ENCODE data around the gene BCL2L11. TPM values are rescaled to one million over a fixed set of nuclear protein-coding genes. Genes with fewer than 3 reads are reported as not detected.

Gene BCL2L11
- total and polyA plus RNA-seq, 2 experiments from 2014 or later: 10.6 to 22.5 TPM

DNA sequence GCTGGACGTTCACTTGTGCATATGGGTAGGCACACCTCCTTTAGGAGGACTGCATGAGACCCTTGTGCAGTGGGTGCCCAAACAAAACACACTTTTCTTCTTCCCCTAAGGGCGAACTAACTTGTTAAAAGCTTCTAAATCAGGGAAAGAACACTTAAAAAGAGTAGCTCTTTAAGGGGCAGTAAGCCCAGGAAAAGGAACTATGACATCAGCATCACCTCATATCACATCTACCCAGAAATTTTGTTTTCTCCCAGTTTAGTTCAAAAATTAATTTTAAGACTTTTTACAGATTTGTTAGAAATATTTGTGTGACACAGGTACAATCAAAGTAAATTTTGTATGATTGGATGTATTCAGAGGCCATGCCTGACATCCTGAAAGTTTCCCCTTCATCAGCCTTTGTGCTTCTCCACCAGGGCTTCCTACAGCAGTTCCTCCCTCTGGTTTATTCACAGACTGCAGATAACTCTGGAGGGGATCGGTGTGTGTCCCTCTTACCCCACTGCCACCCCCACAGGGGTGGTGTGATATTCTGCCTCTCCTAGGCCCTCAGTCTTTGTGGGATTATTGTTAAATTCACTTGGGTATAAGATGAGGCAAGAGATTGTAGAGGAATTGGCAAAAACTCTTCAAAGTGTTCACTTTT, 27.6 kb downstream of the BCL2L11 start:
- DNase-seq (ENCODE audit: low spot score) (no peak), ATAC-seq (no peak)
- Mint-ChIP-seq H3K4me3 (no peak overlapping the region), H3K27me3 (ENCODE audit: insufficient read depth, low read depth, poor library complexity) (no peaks in the 10 kb centered on the region), H3K27ac (no peak overlapping the region), H3K9me3 (no peaks in the 10 kb centered on the region), H3K4me1 (peaks cover 16% of the 10 kb centered on the region), H3K36me3 (ENCODE audit: low read depth) (peaks cover 17% of the 10 kb centered on the region)
- Histone ChIP-seq H3K4me2 (no peak overlapping the region), H3K9me2 (ENCODE audit: insufficient read depth) (no peaks in the 10 kb centered on the region), H3K36me3 (ENCODE audit: insufficient read depth) (peaks cover 16% of the 10 kb centered on the region; the same call in 1 of the 2 replicates), H3K79me2 (replicated peaks; ENCODE audit: insufficient read depth) (peaks cover 79% of the 10 kb centered on the region), H3F3A (replicated peaks; ENCODE audit: low read depth) (no peaks in the 10 kb centered on the region), H3K4me1 (ENCODE audit: insufficient read depth) (peaks cover 3% of the 10 kb centered on the region; the same call in 1 of the 2 replicates), H3K27me3 (ENCODE audit: insufficient read depth) (no peaks in the 10 kb centered on the region), H3K27ac (ENCODE audit: low read depth) (peak overlapping the region; percentile 15; the same call in 1 of the 2 replicates), H3K4me3 (no peak overlapping the region), H4K20me1 (replicated peaks; ENCODE audit: insufficient read depth) (peaks cover 14% of the 10 kb centered on the region; the same call in 1 of the 2 replicates), H2AFZ (no peak overlapping the region)
- TF ChIP-seq REST (IDR thresholded peaks at IDR 0.05; ENCODE audit: unreplicated experiment): no peak

DNA sequence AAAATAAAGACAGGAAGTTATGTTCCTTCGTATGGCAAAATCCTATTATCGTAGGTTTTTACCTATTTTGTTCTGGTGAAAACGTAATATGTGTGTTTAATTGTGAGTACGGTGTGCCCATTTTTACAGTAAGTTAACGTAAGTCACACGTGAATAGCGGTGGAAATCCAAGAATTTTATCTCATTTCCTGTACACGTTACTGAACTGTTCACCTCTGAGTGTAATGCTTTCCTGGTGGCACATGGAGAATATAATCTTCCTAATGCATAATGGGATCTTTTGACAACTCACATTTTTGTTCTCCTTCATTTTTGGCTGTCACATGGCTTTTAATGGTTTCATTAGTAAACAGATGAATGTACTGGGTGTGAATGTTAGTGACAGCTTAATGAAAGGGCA, 28.2 kb downstream of the BCL2L11 start:
- no peak overlapping the region for H3K4me2 ChIP-seq
- H4K20me1 ChIP-seq (replicated peaks; ENCODE audit: insufficient read depth): peaks cover 19% of the 10 kb centered on the region
- H3K4me3 Mint-ChIP-seq: no peak overlapping the region
- H3K36me3 ChIP-seq (ENCODE audit: insufficient read depth): peaks cover 17% of the 10 kb centered on the region; the same call in 1 of the 2 replicates
- no peaks in the 10 kb centered on the region for H3K9me2 ChIP-seq (ENCODE audit: insufficient read depth)
- H3K27ac Mint-ChIP-seq: no peak overlapping the region; the same call in 1 of the 2 replicates
- H3K79me2 ChIP-seq (replicated peaks; ENCODE audit: insufficient read depth): peaks cover 84% of the 10 kb centered on the region
- ATAC-seq: no peak
- H3K36me3 Mint-ChIP-seq (ENCODE audit: low read depth): peaks cover 22% of the 10 kb centered on the region
- H3K27me3 Mint-ChIP-seq (ENCODE audit: insufficient read depth, low read depth, poor library complexity): no peaks in the 10 kb centered on the region
- no peak for DNase-seq (ENCODE audit: low spot score)
- H3K4me1 Mint-ChIP-seq: peaks cover 19% of the 10 kb centered on the region
- H3K4me1 ChIP-seq (ENCODE audit: insufficient read depth): peaks cover 5% of the 10 kb centered on the region; the same call in 1 of the 2 replicates
- no peaks in the 10 kb centered on the region for H3K27me3 ChIP-seq (ENCODE audit: insufficient read depth)
- no peak overlapping the region for H2AFZ ChIP-seq
- H3K27ac ChIP-seq (ENCODE audit: low read depth): peak overlapping the region; percentile 15; the same call in 1 of the 2 replicates
- no peaks in the 10 kb centered on the region for H3F3A ChIP-seq (replicated peaks; ENCODE audit: low read depth)
- H3K4me3 ChIP-seq: no peak overlapping the region
- H3K9me3 Mint-ChIP-seq: no peaks in the 10 kb centered on the region
- TF ChIP-seq EZH2 (IDR thresholded peaks at IDR 0.05; ENCODE audit: low read depth, unreplicated experiment): no peak
- TF ChIP-seq, protein P1, sequence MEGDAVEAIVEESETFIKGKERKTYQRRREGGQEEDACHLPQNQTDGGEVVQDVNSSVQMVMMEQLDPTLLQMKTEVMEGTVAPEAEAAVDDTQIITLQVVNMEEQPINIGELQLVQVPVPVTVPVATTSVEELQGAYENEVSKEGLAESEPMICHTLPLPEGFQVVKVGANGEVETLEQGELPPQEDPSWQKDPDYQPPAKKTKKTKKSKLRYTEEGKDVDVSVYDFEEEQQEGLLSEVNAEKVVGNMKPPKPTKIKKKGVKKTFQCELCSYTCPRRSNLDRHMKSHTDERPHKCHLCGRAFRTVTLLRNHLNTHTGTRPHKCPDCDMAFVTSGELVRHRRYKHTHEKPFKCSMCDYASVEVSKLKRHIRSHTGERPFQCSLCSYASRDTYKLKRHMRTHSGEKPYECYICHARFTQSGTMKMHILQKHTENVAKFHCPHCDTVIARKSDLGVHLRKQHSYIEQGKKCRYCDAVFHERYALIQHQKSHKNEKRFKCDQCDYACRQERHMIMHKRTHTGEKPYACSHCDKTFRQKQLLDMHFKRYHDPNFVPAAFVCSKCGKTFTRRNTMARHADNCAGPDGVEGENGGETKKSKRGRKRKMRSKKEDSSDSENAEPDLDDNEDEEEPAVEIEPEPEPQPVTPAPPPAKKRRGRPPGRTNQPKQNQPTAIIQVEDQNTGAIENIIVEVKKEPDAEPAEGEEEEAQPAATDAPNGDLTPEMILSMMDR (conservative IDR thresholded peaks at IDR 0.05; ENCODE audit: low read depth in 2 of 2): no peak
- TF ChIP-seq EZH2phosphoT487 (IDR thresholded peaks at IDR 0.05; ENCODE audit: unreplicated experiment): no peak
- TF ChIP-seq CREB1 (CRISPR knock-in tag; IDR thresholded peaks at IDR 0.05; ENCODE audit: low read depth): no peak
- TF ChIP-seq ZNF462 (CRISPR knock-in tag; IDR thresholded peaks at IDR 0.05): no peak
- TF ChIP-seq JUNB (IDR thresholded peaks at IDR 0.05; ENCODE audit: unreplicated experiment): no peak
- TF ChIP-seq STAT1 (IDR thresholded peaks at IDR 0.05; ENCODE audit: unreplicated experiment): no peak
